ENCODE measurements around the gene CHST7. TPM values are rescaled to one million over a fixed set of nuclear protein-coding genes. Genes with fewer than 3 reads are reported as not detected.
A peak's percentile ranks its signal among the peaks of the same experiment; 100 is the strongest.

Gene CHST7
- total RNA-seq, 1 donor from 2014 or later, result 64.6 TPM

DNA sequence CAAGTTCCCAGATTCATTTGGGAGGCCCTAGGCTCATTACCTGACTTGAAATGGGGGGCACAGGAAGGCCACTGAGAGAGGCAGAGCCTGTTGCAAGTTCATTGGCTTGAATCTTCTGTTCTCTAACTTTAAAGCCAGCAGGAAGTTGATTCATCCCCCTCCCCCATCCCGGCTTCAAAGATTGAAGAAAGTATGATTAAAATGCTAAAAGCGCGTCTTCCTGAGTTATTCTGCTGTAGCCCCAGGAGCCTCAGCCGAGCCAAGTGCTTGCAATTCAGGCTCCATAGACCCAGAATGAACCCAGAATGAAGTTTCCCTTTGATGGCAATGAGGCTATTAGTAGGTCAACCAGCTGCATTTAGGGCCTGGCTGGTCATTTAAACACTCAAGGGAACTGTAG lies 14.7 kb downstream of the CHST7 start:
- Histone ChIP-seq H3K4me3 (peak overlapping the region in 1 of 2 donors; percentile 6), H3K9me3 (no peaks in the 10 kb centered on the region), H3K27ac (peak overlapping the region; percentile 60 to 64), H3K27me3 (no peaks in the 10 kb centered on the region), H3K36me3 (no peaks in the 10 kb centered on the region), H3K4me1 (peaks cover 3 to 24% of the 10 kb centered on the region in 2 donors)
- TF ChIP-seq, protein P1, sequence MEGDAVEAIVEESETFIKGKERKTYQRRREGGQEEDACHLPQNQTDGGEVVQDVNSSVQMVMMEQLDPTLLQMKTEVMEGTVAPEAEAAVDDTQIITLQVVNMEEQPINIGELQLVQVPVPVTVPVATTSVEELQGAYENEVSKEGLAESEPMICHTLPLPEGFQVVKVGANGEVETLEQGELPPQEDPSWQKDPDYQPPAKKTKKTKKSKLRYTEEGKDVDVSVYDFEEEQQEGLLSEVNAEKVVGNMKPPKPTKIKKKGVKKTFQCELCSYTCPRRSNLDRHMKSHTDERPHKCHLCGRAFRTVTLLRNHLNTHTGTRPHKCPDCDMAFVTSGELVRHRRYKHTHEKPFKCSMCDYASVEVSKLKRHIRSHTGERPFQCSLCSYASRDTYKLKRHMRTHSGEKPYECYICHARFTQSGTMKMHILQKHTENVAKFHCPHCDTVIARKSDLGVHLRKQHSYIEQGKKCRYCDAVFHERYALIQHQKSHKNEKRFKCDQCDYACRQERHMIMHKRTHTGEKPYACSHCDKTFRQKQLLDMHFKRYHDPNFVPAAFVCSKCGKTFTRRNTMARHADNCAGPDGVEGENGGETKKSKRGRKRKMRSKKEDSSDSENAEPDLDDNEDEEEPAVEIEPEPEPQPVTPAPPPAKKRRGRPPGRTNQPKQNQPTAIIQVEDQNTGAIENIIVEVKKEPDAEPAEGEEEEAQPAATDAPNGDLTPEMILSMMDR (IDR thresholded peaks at IDR 0.05), result no peak
- peak in 1 of 2 donors; percentile 83 for DNase-seq (ENCODE audit: low spot score in 2 of 2)
- intact Hi-C loops (cut with DNase I), result loop anchor here (2.0 kb wide), 1 partner anchor 13 kb away; no protein-coding TSS in a partner anchor

DNA sequence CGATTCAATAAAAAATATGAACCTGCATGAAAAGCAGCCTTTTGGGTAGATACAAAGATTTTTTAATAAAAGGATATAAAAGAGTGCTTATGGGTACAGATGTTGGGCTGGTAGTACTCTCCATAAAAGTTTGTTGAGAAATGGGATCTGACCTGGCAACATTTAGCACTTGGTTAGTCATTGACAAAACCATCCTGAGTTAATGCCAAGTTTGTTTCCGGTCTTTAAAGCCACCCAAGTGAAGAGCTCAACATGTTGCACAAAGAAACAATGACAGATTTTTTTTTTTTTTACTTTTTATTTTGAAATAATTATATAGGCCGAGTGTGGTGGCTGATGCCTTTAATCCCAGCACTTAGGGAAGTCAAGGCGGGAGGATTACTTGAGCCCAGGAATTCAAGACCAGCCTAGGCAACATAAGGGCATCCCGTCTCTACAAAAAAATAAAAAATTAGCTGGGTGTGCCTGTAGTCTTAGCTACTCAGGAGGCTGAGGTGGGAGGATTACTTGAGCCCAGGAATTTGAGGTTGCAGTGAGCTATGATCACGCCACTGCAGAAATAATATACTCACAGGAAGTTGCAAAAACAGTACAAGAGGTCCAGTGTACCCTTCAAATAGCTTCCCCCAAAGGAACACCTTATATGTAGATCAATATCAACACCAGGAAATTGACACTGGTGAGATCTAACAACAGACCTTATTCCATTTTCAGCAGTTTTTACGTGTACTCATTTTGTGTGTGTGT lies 16.6 kb downstream of the CHST7 start:
- no peaks in the 10 kb centered on the region for H3K36me3 ChIP-seq
- H3K27me3 ChIP-seq, result no peaks in the 10 kb centered on the region
- no peak overlapping the region for H3K4me3 ChIP-seq
- DNase-seq (ENCODE audit: low spot score in 2 of 2), result no peak
- H3K4me1 ChIP-seq, result peaks cover 3 to 18% of the 10 kb centered on the region in 2 donors
- TF ChIP-seq, protein P1 (IDR thresholded peaks at IDR 0.05), result no peak
- intact Hi-C loops (cut with DNase I), result loop anchor here (2.0 kb wide), 1 partner anchor 15 kb away; no protein-coding TSS in a partner anchor
- H3K9me3 ChIP-seq, result no peaks in the 10 kb centered on the region
- peak overlapping the region; percentile 18 to 23 for H3K27ac ChIP-seq

DNA sequence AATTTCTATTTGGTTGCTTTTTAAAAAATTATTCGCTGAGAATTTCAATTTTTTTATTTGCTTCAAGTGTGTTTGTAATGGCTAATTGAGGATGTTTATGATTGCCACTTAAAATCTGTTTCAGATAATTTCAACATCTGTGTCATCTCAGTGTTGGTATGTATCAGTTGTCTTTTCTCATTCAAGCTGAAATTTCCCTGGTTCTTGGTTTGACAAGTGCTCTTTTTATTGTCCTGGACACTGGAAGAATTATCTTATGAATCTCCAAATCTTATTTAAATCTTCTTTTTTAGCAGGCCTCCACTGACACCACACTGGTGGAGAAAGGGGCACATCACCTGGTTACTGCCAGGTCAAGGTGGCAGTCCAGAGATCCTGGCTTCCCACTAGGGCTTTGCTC lies 21.5 kb downstream of the CHST7 start:
- no peak overlapping the region for H3K27ac ChIP-seq
- DNase-seq (ENCODE audit: low spot score in 2 of 2), result no peak
- no peaks in the 10 kb centered on the region for H3K9me3 ChIP-seq
- intact Hi-C loops (cut with DNase I), result no loop called here
- no peak overlapping the region for H3K4me3 ChIP-seq
- TF ChIP-seq, protein P1 (IDR thresholded peaks at IDR 0.05), result no peak
- H3K36me3 ChIP-seq, result no peaks in the 10 kb centered on the region
- H3K27me3 ChIP-seq, result no peaks in the 10 kb centered on the region
- peaks cover 0 to 3% of the 10 kb centered on the region in 2 donors for H3K4me1 ChIP-seq

DNA sequence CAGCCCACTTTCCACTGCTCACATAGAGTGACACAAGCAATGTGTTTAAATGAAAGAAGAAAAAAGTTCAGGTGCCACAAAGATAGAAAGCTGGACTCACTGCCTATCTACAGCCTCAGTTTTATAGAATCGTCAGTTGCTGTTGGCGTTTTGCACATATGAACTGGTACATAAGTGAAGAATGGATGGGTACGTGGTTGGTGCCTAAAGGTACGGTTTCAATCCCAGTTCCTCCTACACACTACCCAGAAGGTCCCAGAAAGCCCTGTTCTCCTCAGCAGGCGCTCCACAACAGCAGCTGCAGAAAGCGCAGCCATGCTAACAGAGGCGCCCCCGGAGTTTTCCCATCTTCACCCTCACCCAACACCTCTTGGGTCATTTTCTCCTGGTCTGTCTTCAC lies 23.6 kb downstream of the CHST7 start:
- DNase-seq (ENCODE audit: low spot score in 2 of 2), result no peak
- intact Hi-C loops (cut with DNase I), result no loop called here
- no peaks in the 10 kb centered on the region for H3K27me3 ChIP-seq
- no peaks in the 10 kb centered on the region for H3K4me1 ChIP-seq
- TF ChIP-seq, protein P1 (IDR thresholded peaks at IDR 0.05), result no peak
- no peak overlapping the region for H3K27ac ChIP-seq
- H3K9me3 ChIP-seq, result no peaks in the 10 kb centered on the region
- no peaks in the 10 kb centered on the region for H3K36me3 ChIP-seq
- no peak overlapping the region for H3K4me3 ChIP-seq

DNA sequence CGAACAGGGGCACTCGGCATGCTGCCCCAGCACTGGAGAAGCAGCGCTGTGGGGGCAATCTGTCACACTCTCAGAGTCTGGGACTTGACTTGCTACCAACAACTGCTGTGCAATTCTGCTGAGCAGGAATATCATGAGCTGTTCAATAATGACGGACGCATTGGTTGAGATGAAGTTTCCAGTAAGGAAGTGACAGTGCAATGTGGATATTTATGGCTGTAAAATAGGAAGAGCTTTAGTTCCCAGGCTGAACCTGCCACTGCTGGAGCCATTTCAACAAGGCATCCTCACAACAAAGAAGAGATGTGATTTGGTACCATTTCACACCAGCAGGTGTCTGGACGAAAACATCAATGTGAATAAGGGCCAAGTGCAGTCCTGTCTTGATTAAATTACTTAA lies 24.2 kb downstream of the CHST7 start:
- intact Hi-C loops (cut with DNase I), result no loop called here
- no peak overlapping the region for H3K27ac ChIP-seq
- no peaks in the 10 kb centered on the region for H3K4me1 ChIP-seq
- TF ChIP-seq, protein P1 (IDR thresholded peaks at IDR 0.05), result no peak
- no peaks in the 10 kb centered on the region for H3K9me3 ChIP-seq
- no peaks in the 10 kb centered on the region for H3K27me3 ChIP-seq
- no peak for DNase-seq (ENCODE audit: low spot score in 2 of 2)
- H3K36me3 ChIP-seq, result no peaks in the 10 kb centered on the region
- no peak overlapping the region for H3K4me3 ChIP-seq

All from ascending aorta (tissue), 2 donors.